NCI-H446 (cell line): ENCODE measurements around the gene CRYBG2.
"Not testable (repeated sequence)": the region's sequence is repeated elsewhere in the genome, so short reads cannot be mapped to it uniquely, and the experiment has no call there.

Experiments used
- DNase-seq, 2 experiments: peaks; one replicate each; lab custom pipeline; 2025; lab: John Stamatoyannopoulos, UW

Gene CRYBG2

GRCh38 chr1:26293911-26294463 lies 59.9 kb downstream of the CRYBG2 start:
- no peak for DNase-seq

GRCh38 chr1:26292735-26293134 lies 61.2 kb downstream of the CRYBG2 start:
- not testable (repeated sequence) for DNase-seq

GRCh38 chr1:26291939-26292338 lies 62.0 kb downstream of the CRYBG2 start:
- no peak for DNase-seq

- no peak for DNase-seq
Measured at GRCh38 chr1:26291433-26291832, 62.5 kb downstream of the CRYBG2 start.

GRCh38 chr1:26290882-26291261 lies 63.1 kb downstream of the CRYBG2 start:
- DNase-seq = no peak

- DNase-seq = no peak
Measured at GRCh38 chr1:26290122-26290881, 63.6 kb downstream of the CRYBG2 start.

- DNase-seq = peak; percentile 10 to 65
Measured at GRCh38 chr1:26289158-26290059, 64.5 kb downstream of the CRYBG2 start.

GRCh38 chr1:26288311-26288941 lies 65.5 kb downstream of the CRYBG2 start:
- peak; percentile 37 to 76 for DNase-seq

- no peak for DNase-seq
Measured at GRCh38 chr1:26287811-26288210, 66.1 kb downstream of the CRYBG2 start.

GRCh38 chr1:26287033-26287711 lies 66.8 kb downstream of the CRYBG2 start:
- DNase-seq = no peak

- no peak for DNase-seq
Measured at GRCh38 chr1:26286064-26286416, 67.9 kb downstream of the CRYBG2 start.

GRCh38 chr1:26285366-26286063 lies 68.4 kb downstream of the CRYBG2 start:
- DNase-seq = peak in 1 of 2 experiments; percentile 28

GRCh38 chr1:26284597-26285347 lies 69.2 kb downstream of the CRYBG2 start:
- peak; percentile 13 to 63 for DNase-seq

GRCh38 chr1:26283871-26284596 lies 69.9 kb downstream of the CRYBG2 start:
- no peak for DNase-seq

- no peak for DNase-seq
Measured at GRCh38 chr1:26283279-26283853, 70.6 kb downstream of the CRYBG2 start.

- no peak for DNase-seq
Measured at GRCh38 chr1:26282401-26282918, 71.5 kb downstream of the CRYBG2 start.

- DNase-seq = no peak
Measured at GRCh38 chr1:26281971-26282370, 72.0 kb downstream of the CRYBG2 start.

GRCh38 chr1:26281091-26281958 lies 72.6 kb downstream of the CRYBG2 start:
- DNase-seq = no peak
